PC-9 (cell line): Measurements from ENCODE around the gene ZNF444.
"Not testable (repeated sequence)": the region's sequence is repeated elsewhere in the genome, so short reads cannot be mapped to it uniquely, and the experiment has no call there.

Experiments
- CTCF ChIP-seq: fragments of 200-600 bp; sonication (generic); conservative IDR thresholded peaks from 2 replicates; pipeline ENCODE4 v1.6.1; 2017; ENCODE audit warnings: mixed run types, antibody characterized with exemption, mild to moderate bottlenecking, moderate library complexity
- EZH2 ChIP-seq: fragments of 200-600 bp; sonication (generic); IDR thresholded peaks from 2 replicates; pipeline ENCODE4 v1.8.0; 2017; ENCODE audit warnings: antibody characterized with exemption, low read depth

DNA sequence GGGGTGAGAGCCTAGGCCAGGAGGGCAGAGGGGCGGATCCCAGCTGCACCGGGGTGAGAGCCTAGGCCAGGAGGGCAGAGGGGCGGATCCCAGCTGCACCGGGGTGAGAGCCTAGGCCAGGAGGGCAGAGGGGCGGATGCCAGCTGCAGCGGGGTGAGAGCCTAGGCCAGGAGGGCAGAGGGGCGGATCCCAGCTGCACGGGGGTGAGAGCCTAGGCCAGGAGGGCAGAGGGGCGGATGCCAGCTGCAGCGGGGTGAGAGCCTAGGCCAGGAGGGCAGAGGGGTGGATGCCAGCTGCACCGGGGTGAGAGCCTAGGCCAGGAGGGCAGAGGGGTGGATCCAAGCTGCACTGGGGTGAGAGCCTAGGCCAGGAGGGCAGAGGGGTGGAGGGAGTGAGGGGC is 35.2 kb downstream of the ZNF444 start:
- not testable (repeated sequence) for TF ChIP-seq CTCF, EZH2
